ENCODE results near the gene SMIM5. TPM values are rescaled to one million over a fixed set of nuclear protein-coding genes. Genes with fewer than 3 reads are reported as not detected.

Gene SMIM5
- total RNA-seq, 1 donor from 2014 or later: 1.7 TPM

DNA sequence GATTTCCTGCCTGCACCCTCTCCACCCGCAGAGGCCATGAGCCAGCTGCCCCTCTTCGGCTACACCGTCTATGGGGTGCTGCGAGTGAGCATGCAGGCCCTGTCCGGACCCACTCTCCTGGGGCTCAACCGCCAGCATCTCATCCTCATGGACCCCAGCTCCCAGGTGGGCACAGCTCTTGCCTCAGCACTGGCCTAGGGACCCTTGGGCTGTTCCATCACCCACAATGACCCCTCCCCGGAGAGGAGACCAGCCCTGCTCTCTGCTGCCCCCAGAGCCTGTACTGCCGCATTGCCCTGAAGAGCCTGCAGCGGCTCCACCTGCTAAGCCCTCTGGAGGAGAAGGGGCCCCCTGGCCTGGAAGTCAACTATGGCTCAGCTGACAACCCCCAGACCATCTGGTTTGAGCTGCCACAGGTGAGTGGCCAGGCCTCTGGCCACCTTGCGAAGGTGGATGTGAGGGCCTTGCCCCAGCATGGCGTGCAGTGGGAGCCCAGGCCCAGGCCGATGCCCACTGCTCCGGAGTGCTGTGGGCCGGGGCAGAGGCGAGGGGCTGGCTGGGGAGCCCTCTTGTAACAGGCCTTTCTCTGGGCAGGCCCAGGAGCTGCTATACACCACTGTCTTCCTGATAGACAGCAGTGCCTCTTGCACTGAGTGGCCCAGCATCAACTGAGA, 7.3 kb upstream of the SMIM5 start:
- peaks cover 44% of the 10 kb centered on the region for H3K36me3 Mint-ChIP-seq (ENCODE audit: low read depth)
- no peak overlapping the region for H3K4me3 Mint-ChIP-seq
- TF ChIP-seq, protein P1, sequence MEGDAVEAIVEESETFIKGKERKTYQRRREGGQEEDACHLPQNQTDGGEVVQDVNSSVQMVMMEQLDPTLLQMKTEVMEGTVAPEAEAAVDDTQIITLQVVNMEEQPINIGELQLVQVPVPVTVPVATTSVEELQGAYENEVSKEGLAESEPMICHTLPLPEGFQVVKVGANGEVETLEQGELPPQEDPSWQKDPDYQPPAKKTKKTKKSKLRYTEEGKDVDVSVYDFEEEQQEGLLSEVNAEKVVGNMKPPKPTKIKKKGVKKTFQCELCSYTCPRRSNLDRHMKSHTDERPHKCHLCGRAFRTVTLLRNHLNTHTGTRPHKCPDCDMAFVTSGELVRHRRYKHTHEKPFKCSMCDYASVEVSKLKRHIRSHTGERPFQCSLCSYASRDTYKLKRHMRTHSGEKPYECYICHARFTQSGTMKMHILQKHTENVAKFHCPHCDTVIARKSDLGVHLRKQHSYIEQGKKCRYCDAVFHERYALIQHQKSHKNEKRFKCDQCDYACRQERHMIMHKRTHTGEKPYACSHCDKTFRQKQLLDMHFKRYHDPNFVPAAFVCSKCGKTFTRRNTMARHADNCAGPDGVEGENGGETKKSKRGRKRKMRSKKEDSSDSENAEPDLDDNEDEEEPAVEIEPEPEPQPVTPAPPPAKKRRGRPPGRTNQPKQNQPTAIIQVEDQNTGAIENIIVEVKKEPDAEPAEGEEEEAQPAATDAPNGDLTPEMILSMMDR (IDR thresholded peaks at IDR 0.05): no peak
- no peak overlapping the region for H3K27ac Mint-ChIP-seq
- H3K4me1 Mint-ChIP-seq: no peaks in the 10 kb centered on the region
- no peaks in the 10 kb centered on the region for H3K9me3 Mint-ChIP-seq
- DNase-seq (no peak), ATAC-seq (ENCODE audit: low read depth) (peak; percentile 79)
- ChIA-PET POLR2A (interaction anchor here (0.6 to 0.7 kb wide), 2 partner anchors 122 to 124 kb away, joined by 3 read pairs; no protein-coding TSS in a partner anchor), CTCF (interaction anchor here (1.0 to 1.6 kb wide), 5 partner anchors 26 to 128 kb away, joined by 3 to 6 read pairs (median 4); no protein-coding TSS in a partner anchor)
- H3K27me3 Mint-ChIP-seq: no peaks in the 10 kb centered on the region
- intact Hi-C loops (cut with micrococcal nuclease): no loop called here

DNA sequence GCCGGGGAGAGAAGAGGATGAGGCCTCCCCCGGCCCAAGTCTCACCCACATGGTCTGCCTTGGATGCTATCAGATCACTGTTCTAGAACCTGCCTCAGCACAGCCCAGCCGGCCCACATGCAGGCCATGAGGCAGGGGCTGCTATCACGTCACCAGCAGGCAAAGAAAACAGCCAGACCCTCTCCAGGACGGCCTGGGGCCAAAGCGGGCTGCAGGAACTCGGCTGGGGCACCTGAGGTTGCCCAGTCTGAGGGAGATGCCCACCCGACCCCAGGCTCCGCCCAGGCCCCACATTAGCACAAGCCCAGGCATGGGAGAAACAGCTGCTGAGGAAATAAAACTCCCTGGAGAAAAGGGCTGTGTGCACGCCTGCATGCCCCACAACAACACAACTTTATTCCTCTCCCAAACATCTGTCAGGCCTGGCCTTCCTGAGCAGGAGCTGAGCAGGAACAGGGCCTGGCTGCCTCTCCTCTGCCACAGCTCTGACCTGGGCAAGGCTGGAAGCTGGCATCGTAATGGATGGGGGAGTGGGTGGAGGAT, 6.7 kb upstream of the SMIM5 start:
- no peaks in the 10 kb centered on the region for H3K27me3 Mint-ChIP-seq
- H3K4me1 Mint-ChIP-seq: no peaks in the 10 kb centered on the region
- H3K36me3 Mint-ChIP-seq (ENCODE audit: low read depth): peaks cover 43% of the 10 kb centered on the region
- no peak overlapping the region for H3K4me3 Mint-ChIP-seq
- H3K27ac Mint-ChIP-seq: no peak overlapping the region
- CTCF ChIA-PET: interaction anchor here (1.1 to 1.6 kb wide), 3 partner anchors 27 to 127 kb away, joined by 3 to 6 read pairs (median 5); no protein-coding TSS in a partner anchor
- ATAC-seq (ENCODE audit: low read depth) (no peak), DNase-seq (no peak)
- no peaks in the 10 kb centered on the region for H3K9me3 Mint-ChIP-seq
- TF ChIP-seq, protein P1 (IDR thresholded peaks at IDR 0.05): no peak
- POLR2A ChIA-PET: no interaction called here
- intact Hi-C loops (cut with micrococcal nuclease): no loop called here

DNA sequence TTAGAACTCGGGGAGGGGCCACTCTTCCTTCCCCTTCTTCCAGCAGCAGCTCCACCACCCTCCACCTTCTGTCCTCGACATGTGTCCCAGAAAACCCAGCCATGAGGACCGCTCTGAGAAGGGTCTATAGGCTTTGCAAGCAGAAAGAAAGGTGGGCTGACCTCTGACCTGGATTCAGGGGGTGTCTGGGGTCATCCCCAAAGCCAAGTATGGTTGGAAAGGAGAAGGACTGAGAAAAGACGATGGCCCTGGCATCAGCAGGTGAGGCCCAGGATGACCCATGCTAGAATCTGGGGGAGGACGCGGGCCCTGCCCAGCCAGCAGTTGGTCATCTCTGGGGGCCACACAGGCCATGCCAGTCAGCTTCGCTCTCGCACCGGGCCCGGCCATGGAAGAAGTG, 6.1 kb upstream of the SMIM5 start:
- ChIA-PET CTCF (interaction anchor here (1.1 kb wide), 1 partner anchor 127 kb away, joined by 3 read pairs; no protein-coding TSS in a partner anchor), POLR2A (interaction anchor here (0.7 kb wide), 1 partner anchor 415 kb away, joined by 3 read pairs; no protein-coding TSS in a partner anchor)
- Mint-ChIP-seq H3K4me3 (no peak overlapping the region), H3K9me3 (no peaks in the 10 kb centered on the region), H3K27me3 (no peaks in the 10 kb centered on the region), H3K27ac (no peak overlapping the region), H3K4me1 (no peaks in the 10 kb centered on the region), H3K36me3 (ENCODE audit: low read depth) (peaks cover 43% of the 10 kb centered on the region)
- intact Hi-C loops (cut with micrococcal nuclease): no loop called here
- ATAC-seq (ENCODE audit: low read depth) (no peak), DNase-seq (no peak)
- TF ChIP-seq, protein P1 (IDR thresholded peaks at IDR 0.05): no peak

DNA sequence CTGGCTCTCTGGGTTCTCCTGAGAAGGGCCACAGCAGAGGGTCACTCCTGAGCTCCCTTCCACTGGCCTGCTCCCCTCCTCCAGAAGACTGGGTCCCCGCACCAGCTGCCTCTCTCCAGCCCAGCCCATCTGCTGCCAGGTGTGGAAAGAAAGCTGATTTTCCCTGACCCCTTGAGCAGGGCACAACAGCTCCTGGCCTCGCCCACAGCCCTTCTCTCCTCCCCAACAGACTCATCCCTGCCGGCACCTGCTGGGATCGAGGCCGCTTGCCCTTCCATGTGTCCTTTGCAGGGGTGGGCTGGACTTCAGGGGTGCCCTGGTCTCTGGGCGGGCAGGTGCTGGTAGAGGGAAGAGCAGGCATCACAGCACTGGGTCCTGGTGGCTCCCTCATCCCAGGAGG, 4.8 kb upstream of the SMIM5 start:
- Mint-ChIP-seq H3K4me3 (no peak overlapping the region), H3K9me3 (no peaks in the 10 kb centered on the region), H3K36me3 (ENCODE audit: low read depth) (peaks cover 32% of the 10 kb centered on the region), H3K27ac (no peak overlapping the region), H3K27me3 (no peaks in the 10 kb centered on the region), H3K4me1 (peaks cover 8% of the 10 kb centered on the region)
- TF ChIP-seq, protein P1 (IDR thresholded peaks at IDR 0.05): no peak
- ChIA-PET POLR2A (interaction anchor here (0.6 to 2.1 kb wide), 2 partner anchors 121 to 133 kb away, joined by 4 to 5 read pairs; no protein-coding TSS in a partner anchor), CTCF (interaction anchor here (11.7 kb wide), 1 partner anchor 121 kb away, joined by 346 read pairs; no protein-coding TSS in a partner anchor)
- intact Hi-C loops (cut with micrococcal nuclease): no loop called here
- DNase-seq: no peak
- ATAC-seq (ENCODE audit: low read depth): no peak

DNA sequence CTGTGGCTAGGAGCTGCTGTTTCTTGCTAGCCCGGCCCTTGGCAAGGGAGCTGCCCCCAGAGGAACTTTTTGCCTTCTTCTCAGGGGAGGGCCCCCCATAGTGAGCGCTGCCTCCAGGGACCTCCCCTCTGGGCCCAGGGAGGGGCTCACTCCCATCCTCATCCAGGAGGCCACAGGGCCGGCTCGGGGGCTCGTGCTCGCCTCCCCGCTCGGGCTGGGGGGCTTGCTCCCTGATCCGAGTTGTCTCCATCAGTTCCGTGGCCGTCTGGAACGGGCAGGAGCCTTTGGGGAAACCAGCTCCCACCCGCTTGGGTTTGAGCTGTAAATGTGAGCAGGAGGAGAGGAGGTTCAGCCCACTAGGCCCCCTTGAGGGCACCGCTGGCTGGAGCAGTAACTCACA, 4.1 kb upstream of the SMIM5 start:
- no peak for ATAC-seq (ENCODE audit: low read depth)
- CTCF ChIA-PET: interaction anchor here (11.7 kb wide), 1 partner anchor 121 kb away, joined by 346 read pairs; no protein-coding TSS in a partner anchor

More for the DNA sequence above, 4.1 kb upstream of the SMIM5 start:
- Mint-ChIP-seq H3K27ac (no peak overlapping the region), H3K9me3 (no peaks in the 10 kb centered on the region), H3K4me1 (peaks cover 13% of the 10 kb centered on the region), H3K36me3 (ENCODE audit: low read depth) (peaks cover 27% of the 10 kb centered on the region), H3K4me3 (no peak overlapping the region), H3K27me3 (no peaks in the 10 kb centered on the region)
- TF ChIP-seq, protein P1 (IDR thresholded peaks at IDR 0.05): no peak
- POLR2A ChIA-PET: interaction anchor here (0.5 to 2.1 kb wide), 2 partner anchors 34 to 121 kb away, joined by 4 to 9 read pairs; no protein-coding TSS in a partner anchor
- intact Hi-C loops (cut with micrococcal nuclease): no loop called here
- no peak for DNase-seq
